Ishikawa (cell line): Measurements from ENCODE around the gene WNT7A.
A peak's percentile ranks its signal among the peaks of the same experiment; 100 is the strongest.

Experiments
- CEBPB ChIP-seq: IDR thresholded peaks from 2 replicates; pipeline ENCODE4 v1.6.1; 2012
- CREB1 ChIP-seq: IDR thresholded peaks from 2 replicates; pipeline ENCODE4 v1.6.1; 2012; ENCODE audit warnings: low read depth
- EGR1 ChIP-seq: IDR thresholded peaks from 2 replicates; pipeline ENCODE4 v1.6.1; 2012
- EP300 ChIP-seq: IDR thresholded peaks from 2 replicates; pipeline ENCODE4 v1.6.1; 2012; ENCODE audit warnings: borderline replicate concordance
- FOXM1 ChIP-seq: IDR thresholded peaks from 2 replicates; pipeline ENCODE4 v1.6.1; 2012; ENCODE audit warnings: low read depth, borderline replicate concordance
- MAX ChIP-seq: IDR thresholded peaks from 2 replicates; pipeline ENCODE4 v1.6.1; 2012
- NFIC ChIP-seq: IDR thresholded peaks from 2 replicates; pipeline ENCODE4 v1.6.1; 2012
- RAD21 ChIP-seq: IDR thresholded peaks from 2 replicates; pipeline ENCODE4 v1.6.1; 2012; ENCODE audit warnings: low read depth
- REST ChIP-seq: IDR thresholded peaks from 2 replicates; pipeline ENCODE4 v1.6.1; 2012; ENCODE audit warnings: low read depth, mild to moderate bottlenecking
- TAF1 ChIP-seq: IDR thresholded peaks from 2 replicates; pipeline ENCODE4 v1.6.1; 2012; ENCODE audit warnings: low read depth, mild to moderate bottlenecking
- TCF12 ChIP-seq: IDR thresholded peaks from 2 replicates; pipeline ENCODE4 v1.6.1; 2012; ENCODE audit warnings: low read depth
- TEAD4 ChIP-seq: IDR thresholded peaks from 2 replicates; pipeline ENCODE4 v1.6.1; 2012
- USF1 ChIP-seq: IDR thresholded peaks from 2 replicates; pipeline ENCODE4 v1.6.1; 2012
- YY1 ChIP-seq: IDR thresholded peaks from 2 replicates; pipeline ENCODE4 v1.6.1; 2012; ENCODE audit warnings: low read depth
- ZBTB7A ChIP-seq: IDR thresholded peaks from 2 replicates; pipeline ENCODE4 v1.6.1; 2012; ENCODE audit warnings: low read depth

Gene WNT7A

GRCh38 chr3:13801361-13802204 lies 78.3 kb downstream of the WNT7A start:
- TF ChIP-seq NFIC = peak; percentile 35
- TF ChIP-seq TCF12 = 0 out of 2 replicates have a peak, but pooled peaks have one; percentile 22
- no peak for TF ChIP-seq USF1
- 0 out of 2 replicates have a peak, but pooled peaks have one; percentile 35 for TF ChIP-seq MAX

GRCh38 chr3:13800064-13800463 lies 79.8 kb downstream of the WNT7A start:
- TF ChIP-seq RAD21 (no peak), USF1 (peak; percentile 45; the same call in 1 of the 2 replicates)

DNA sequence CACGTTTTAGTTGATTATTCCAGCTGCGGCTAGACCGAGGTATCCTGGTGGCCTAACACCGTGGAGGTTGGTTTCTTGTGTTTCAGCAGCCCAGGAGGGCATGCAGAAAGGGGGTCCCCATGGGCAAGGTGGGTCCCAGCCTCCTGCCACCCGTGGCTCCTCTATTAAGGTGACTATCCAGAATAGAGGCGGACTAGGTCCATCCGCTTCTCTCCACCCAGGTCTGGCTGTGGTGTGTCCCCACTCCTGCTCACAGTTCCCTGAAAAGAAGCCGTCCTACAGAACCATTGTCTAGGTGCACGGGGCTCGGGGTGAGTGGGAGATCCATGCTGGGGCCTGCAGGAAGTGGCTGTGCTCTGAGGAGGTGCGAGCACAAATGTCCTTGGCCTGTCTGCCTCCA lies 81.5 kb downstream of the WNT7A start:
- TF ChIP-seq TAF1 (no peak), MAX (no peak), NFIC (no peak), ZBTB7A (no peak), REST (no peak), EGR1 (no peak), RAD21 (no peak), CREB1 (no peak), YY1 (no peak), FOXM1 (no peak), TCF12 (no peak), CEBPB (no peak), TEAD4 (no peak), USF1 (no peak), EP300 (no peak)

DNA sequence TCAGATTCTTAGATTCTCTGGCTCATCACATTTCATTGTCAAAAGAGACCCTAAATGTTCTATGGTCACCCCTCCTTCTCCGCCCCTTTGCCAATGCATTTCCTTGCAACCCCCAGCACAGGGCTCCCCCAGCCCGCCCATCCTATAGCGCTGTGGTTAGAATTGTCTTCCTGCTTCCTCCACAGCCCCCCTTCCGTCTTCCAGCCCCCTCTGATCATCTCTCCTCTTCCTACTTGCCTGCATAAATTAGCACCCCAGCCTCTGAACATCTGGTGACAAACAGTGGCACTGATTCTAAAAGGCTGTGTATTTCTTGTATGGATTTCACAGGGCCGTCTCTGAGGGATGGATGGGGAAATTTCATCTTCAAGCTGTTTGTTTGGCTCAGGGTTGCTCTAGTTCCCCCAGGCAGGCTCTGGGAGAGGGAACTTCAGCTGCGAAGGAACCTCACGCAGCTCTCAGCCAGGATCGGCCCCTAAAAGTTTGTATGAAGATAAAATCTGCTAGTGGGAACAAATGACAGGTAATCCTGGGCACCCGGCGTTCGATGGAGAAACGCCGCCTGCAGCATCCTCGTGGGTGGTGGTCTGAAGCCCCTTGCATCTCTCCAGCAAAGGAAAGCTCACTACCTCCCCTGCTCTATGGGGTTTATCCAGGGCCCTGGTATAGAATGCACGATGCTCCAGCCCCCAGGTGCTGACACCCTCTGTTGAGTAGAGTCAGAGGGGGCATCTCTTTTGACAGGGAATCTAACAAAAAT lies 83.0 kb downstream of the WNT7A start:
- no peak for TF ChIP-seq EGR1
- no peak for TF ChIP-seq TCF12
- no peak for TF ChIP-seq REST
- TF ChIP-seq RAD21 = no peak
- no peak for TF ChIP-seq USF1
- no peak for TF ChIP-seq CEBPB
- TF ChIP-seq EP300 = no peak
- no peak for TF ChIP-seq NFIC
- no peak for TF ChIP-seq MAX
- TF ChIP-seq TEAD4 = no peak

- TF ChIP-seq MAX (no peak), EGR1 (no peak), TAF1 (no peak), TCF12 (no peak), TEAD4 (no peak), CEBPB (no peak), ZBTB7A (no peak), RAD21 (no peak), FOXM1 (no peak), NFIC (no peak)
Observed at GRCh38 chr3:13795816-13796215, 84.1 kb downstream of the WNT7A start.
